22Rv1 (cell line): ENCODE results near the gene HBG2.
"Not testable (repeated sequence)": the region's sequence is repeated elsewhere in the genome, so short reads cannot be mapped to it uniquely, and the experiment has no call there.

Source experiments
- H3K27ac ChIP-seq: fragments of 450-650 bp; 2 replicates; pipeline ENCODE4 v1.5.1; 2017
- CTCF ChIP-seq: fragments of 450-650 bp; IDR thresholded peaks from 2 replicates; pipeline ENCODE4 v1.5.1; 2017; ENCODE audit warnings: mild to moderate bottlenecking
- ZFX ChIP-seq: fragments of 450-650 bp; IDR thresholded peaks from 2 replicates; pipeline ENCODE4 v1.6.1; 2017; ENCODE audit warnings: antibody characterized with exemption, borderline replicate concordance

Gene HBG2

DNA sequence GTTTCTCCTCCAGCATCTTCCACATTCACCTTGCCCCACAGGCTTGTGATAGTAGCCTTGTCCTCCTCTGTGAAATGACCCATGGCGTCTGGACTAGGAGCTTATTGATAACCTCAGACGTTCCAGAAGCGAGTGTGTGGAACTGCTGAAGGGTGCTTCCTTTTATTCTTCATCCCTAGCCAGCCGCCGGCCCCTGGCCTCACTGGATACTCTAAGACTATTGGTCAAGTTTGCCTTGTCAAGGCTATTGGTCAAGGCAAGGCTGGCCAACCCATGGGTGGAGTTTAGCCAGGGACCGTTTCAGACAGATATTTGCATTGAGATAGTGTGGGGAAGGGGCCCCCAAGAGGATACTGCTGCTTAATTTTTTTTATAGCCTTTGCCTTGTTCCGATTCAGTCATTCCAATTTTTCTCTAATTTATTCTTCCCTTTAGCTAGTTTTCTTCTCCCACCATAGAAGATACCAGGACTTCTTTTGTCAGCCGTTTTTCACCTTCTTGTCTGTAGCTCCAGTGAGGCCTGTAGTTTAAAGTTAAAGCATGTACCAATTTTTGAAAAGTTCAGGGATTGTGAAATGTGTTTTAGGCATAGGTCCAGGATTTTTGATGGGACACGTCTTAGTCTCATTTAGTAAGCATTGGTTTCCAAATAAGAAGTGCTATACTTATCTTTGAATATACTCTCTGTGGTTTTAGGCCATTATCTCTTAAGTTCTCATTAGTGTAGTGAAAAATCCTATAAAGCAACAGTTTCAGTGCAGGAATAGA is at the start of gene HBG2:
TSS of gene HBG2 (minus strand) at position 136 of the 768 bp plus-strand sequence. CDS start at position 83, 53 bp downstream.
- H3K27ac ChIP-seq = not testable (repeated sequence)

GRCh38 chr11:5304046-5304445 is 49.5 kb upstream of the HBG2 start:
- H3K27ac ChIP-seq = no peak overlapping the region
- TF ChIP-seq ZFX (no peak), CTCF (no peak)

- no peak for TF ChIP-seq ZFX
- TF ChIP-seq CTCF = no peak
- H3K27ac ChIP-seq = no peak overlapping the region
Observed at GRCh38 chr11:5303626-5304025, 49.0 kb upstream of the HBG2 start.

DNA sequence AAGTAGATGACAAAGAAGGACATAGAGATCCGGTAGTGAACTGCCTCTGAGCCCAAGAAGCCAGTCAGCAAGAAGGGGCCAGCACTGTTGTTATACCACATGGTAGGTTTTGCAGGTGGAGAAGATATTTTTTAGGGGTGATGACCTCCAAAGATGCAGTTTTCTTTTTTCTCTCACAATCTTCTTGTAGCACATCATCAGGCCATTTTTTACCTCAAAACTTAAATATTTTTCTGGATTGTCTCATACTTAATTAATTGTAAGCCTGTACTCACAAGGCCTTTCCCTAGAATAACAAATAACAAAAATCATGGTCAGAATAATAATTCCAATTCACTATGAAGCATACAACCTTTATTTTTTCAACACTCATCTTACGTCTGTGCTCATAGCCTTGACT is 47.3 kb upstream of the HBG2 start, which contains the start of gene OR51B4:
TSS of gene OR51B4 (minus strand) at position 101 of the 400 bp plus-strand sequence. CDS start at position 101, 0 bp downstream.
- TF ChIP-seq CTCF (no peak), ZFX (no peak)
- no peak within 1 kb of the TSS for H3K27ac ChIP-seq

- TF ChIP-seq ZFX (no peak), CTCF (no peak)
- no peak overlapping the region for H3K27ac ChIP-seq
Observed at GRCh38 chr11:5300251-5300650, 45.7 kb upstream of the HBG2 start.

DNA sequence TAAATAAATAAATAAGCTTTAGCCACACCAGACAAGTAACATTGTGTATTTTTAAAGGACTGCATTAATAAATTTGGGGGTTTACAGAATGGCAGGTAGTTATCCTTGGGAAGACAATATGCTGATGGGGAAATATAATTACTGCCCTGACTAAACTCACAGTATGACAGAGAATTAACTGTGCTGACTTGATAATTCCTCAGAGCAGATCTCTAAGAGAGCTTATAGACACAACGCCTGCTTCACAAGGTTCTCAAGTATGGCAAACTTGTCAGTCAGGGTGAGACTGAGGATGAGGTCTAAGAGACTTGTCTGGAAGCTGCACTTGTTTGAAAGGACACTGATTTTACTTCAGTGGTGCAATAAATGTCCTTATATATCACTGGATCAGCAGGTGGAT is 43.9 kb upstream of the HBG2 start:
- H3K27ac ChIP-seq = no peak overlapping the region
- TF ChIP-seq CTCF (no peak), ZFX (no peak)

GRCh38 chr11:5297721-5298323 is 43.2 kb upstream of the HBG2 start:
- no peak overlapping the region for H3K27ac ChIP-seq
- no peak for TF ChIP-seq ZFX

DNA sequence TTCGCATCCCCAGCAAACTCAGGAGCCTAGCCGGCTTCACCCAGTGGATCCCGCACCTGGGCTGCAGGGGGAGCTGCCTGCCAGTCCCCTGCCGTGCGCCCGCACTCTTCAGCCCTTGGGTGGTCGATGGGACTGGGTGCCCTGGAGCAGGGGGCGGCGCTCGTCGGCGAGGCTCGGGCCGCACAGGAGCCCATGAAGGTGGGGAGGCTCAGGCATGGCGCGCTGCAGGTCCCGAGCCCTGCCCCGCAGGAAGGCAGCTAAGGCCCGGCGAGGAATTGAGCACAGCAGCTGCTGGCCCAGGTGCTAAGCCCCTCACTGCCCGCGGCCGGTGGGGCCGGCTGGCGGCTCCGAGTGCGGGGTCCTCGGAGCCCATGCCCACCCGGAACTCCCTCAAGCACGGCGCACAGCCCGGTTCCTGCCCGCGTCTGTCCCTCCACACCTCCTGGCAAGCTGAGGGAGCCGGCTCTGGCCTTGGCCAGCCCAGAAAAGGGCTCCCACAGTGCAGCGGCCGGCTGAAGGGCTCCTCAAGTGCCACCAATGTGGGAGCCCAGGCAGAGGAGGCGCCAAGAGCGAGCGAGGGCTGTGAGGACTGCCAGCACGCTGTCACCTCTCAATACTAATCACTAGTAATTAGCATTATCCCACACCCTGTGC is 39.9 kb upstream of the HBG2 start:
- not testable (repeated sequence) for H3K27ac ChIP-seq
